Measurements from ENCODE around the gene S1PR5. TPM values are rescaled to one million over a fixed set of nuclear protein-coding genes. Genes with fewer than 3 reads are reported as not detected.

The S1PR5 gene
- total and polyA plus RNA-seq, 4 donors = 0.39 to 1.6 (median 1.1) TPM

GRCh38 chr19:10550336-10550735 lies 33.1 kb upstream of the S1PR5 start:
- no peak overlapping the region for H3K4me3 ChIP-seq (ENCODE audit: low read length in 2 of 2)
- no peaks in the 10 kb centered on the region for H3K36me3 ChIP-seq (ENCODE audit: control insufficient read depth in 1 of 2, insufficient read depth in 2 of 2, low read length in 1 of 2)
- H3K9me3 ChIP-seq (ENCODE audit: control insufficient read depth, low read length) = no peaks in the 10 kb centered on the region
- DNase-seq (no peak), ATAC-seq (ENCODE audit: low FRiP score) (no peak)
- no peaks in the 10 kb centered on the region for H3K27me3 ChIP-seq (ENCODE audit: control insufficient read depth in 1 of 2, insufficient read depth in 2 of 2, low read length in 1 of 2)
- no peak overlapping the region for H3K27ac ChIP-seq (ENCODE audit: low read depth in 1 of 2, low read length in 2 of 2)
- WGBS, 2 donors = 93 to 98% methylated on average over 5 to 6 of the region's 6 CpGs
- H3K4me1 ChIP-seq (ENCODE audit: control insufficient read depth in 1 of 2, insufficient read depth in 2 of 2, low read length in 2 of 2) = no peaks in the 10 kb centered on the region
- intact Hi-C loops (cut with DNase I) = no loop called here

- no peaks in the 10 kb centered on the region for H3K9me3 ChIP-seq (ENCODE audit: control insufficient read depth, low read length)
- WGBS, 2 donors = 86 to 87% methylated on average over 7 of the region's 7 CpGs
- DNase-seq = no peak
- H3K27ac ChIP-seq (ENCODE audit: low read depth in 1 of 2, low read length in 2 of 2) = no peak overlapping the region
- no peak for ATAC-seq (ENCODE audit: low FRiP score)
- intact Hi-C loops (cut with DNase I) = no loop called here
- H3K36me3 ChIP-seq (ENCODE audit: control insufficient read depth in 1 of 2, insufficient read depth in 2 of 2, low read length in 1 of 2) = no peaks in the 10 kb centered on the region
- H3K4me3 ChIP-seq (ENCODE audit: low read length in 2 of 2) = no peak overlapping the region
- H3K27me3 ChIP-seq (ENCODE audit: control insufficient read depth in 1 of 2, insufficient read depth in 2 of 2, low read length in 1 of 2) = no peaks in the 10 kb centered on the region
- H3K4me1 ChIP-seq (ENCODE audit: control insufficient read depth in 1 of 2, insufficient read depth in 2 of 2, low read length in 2 of 2) = no peaks in the 10 kb centered on the region
Observed at GRCh38 chr19:10549733-10550132, 32.5 kb upstream of the S1PR5 start.

- DNase-seq (no peak), ATAC-seq (ENCODE audit: low FRiP score) (no peak)
- intact Hi-C loops (cut with DNase I) = no loop called here
- Histone ChIP-seq H3K4me3 (ENCODE audit: low read length in 2 of 2) (no peak overlapping the region), H3K9me3 (ENCODE audit: control insufficient read depth, low read length) (no peaks in the 10 kb centered on the region), H3K27me3 (ENCODE audit: control insufficient read depth in 1 of 2, insufficient read depth in 2 of 2, low read length in 1 of 2) (no peaks in the 10 kb centered on the region), H3K4me1 (ENCODE audit: control insufficient read depth in 1 of 2, insufficient read depth in 2 of 2, low read length in 2 of 2) (no peaks in the 10 kb centered on the region), H3K36me3 (ENCODE audit: control insufficient read depth in 1 of 2, insufficient read depth in 2 of 2, low read length in 1 of 2) (no peaks in the 10 kb centered on the region), H3K27ac (ENCODE audit: low read depth in 1 of 2, low read length in 2 of 2) (no peak overlapping the region)
- WGBS, 2 donors = 95% methylated on average over 18 of the region's 18 CpGs
Observed at GRCh38 chr19:10548746-10549276, 31.6 kb upstream of the S1PR5 start.

GRCh38 chr19:10546817-10547216 lies 29.6 kb upstream of the S1PR5 start:
- no peaks in the 10 kb centered on the region for H3K9me3 ChIP-seq (ENCODE audit: control insufficient read depth, low read length)
- ATAC-seq (ENCODE audit: low FRiP score) = no peak
- no peaks in the 10 kb centered on the region for H3K4me1 ChIP-seq (ENCODE audit: control insufficient read depth in 1 of 2, insufficient read depth in 2 of 2, low read length in 2 of 2)

GRCh38 chr19:10544753-10545251 lies 27.6 kb upstream of the S1PR5 start:
- WGBS, 2 donors = 25 to 32% methylated on average over 23 of the region's 23 CpGs
- peak overlapping the region in 1 of 2 donors; percentile 85 for H3K4me3 ChIP-seq (ENCODE audit: low read length in 2 of 2)
- H3K36me3 ChIP-seq (ENCODE audit: control insufficient read depth in 1 of 2, insufficient read depth in 2 of 2, low read length in 1 of 2) = no peaks in the 10 kb centered on the region
- DNase-seq = no peak
- no peaks in the 10 kb centered on the region for H3K27me3 ChIP-seq (ENCODE audit: control insufficient read depth in 1 of 2, insufficient read depth in 2 of 2, low read length in 1 of 2)
- no peaks in the 10 kb centered on the region for H3K9me3 ChIP-seq (ENCODE audit: control insufficient read depth, low read length)
- ATAC-seq (ENCODE audit: low FRiP score) = no peak
- intact Hi-C loops (cut with DNase I) = no loop called here
- H3K4me1 ChIP-seq (ENCODE audit: control insufficient read depth in 1 of 2, insufficient read depth in 2 of 2, low read length in 2 of 2) = no peaks in the 10 kb centered on the region
- no peak overlapping the region for H3K27ac ChIP-seq (ENCODE audit: low read depth in 1 of 2, low read length in 2 of 2)

More at GRCh38 chr19:10546817-10547216, 29.6 kb upstream of the S1PR5 start:
- Histone ChIP-seq H3K27me3 (ENCODE audit: control insufficient read depth in 1 of 2, insufficient read depth in 2 of 2, low read length in 1 of 2) (no peaks in the 10 kb centered on the region), H3K4me3 (ENCODE audit: low read length in 2 of 2) (no peak overlapping the region), H3K36me3 (ENCODE audit: control insufficient read depth in 1 of 2, insufficient read depth in 2 of 2, low read length in 1 of 2) (no peaks in the 10 kb centered on the region), H3K27ac (ENCODE audit: low read depth in 1 of 2, low read length in 2 of 2) (no peak overlapping the region)
- 90 to 93% methylated on average over 17 of the region's 17 CpGs for WGBS, 2 donors
- no peak for DNase-seq
- intact Hi-C loops (cut with DNase I) = no loop called here

GRCh38 chr19:10544242-10544752 lies 27.1 kb upstream of the S1PR5 start:
- Histone ChIP-seq H3K27ac (ENCODE audit: low read depth in 1 of 2, low read length in 2 of 2) (no peak overlapping the region), H3K36me3 (ENCODE audit: control insufficient read depth in 1 of 2, insufficient read depth in 2 of 2, low read length in 1 of 2) (no peaks in the 10 kb centered on the region), H3K4me1 (ENCODE audit: control insufficient read depth in 1 of 2, insufficient read depth in 2 of 2, low read length in 2 of 2) (no peaks in the 10 kb centered on the region), H3K27me3 (ENCODE audit: control insufficient read depth in 1 of 2, insufficient read depth in 2 of 2, low read length in 1 of 2) (no peaks in the 10 kb centered on the region), H3K4me3 (ENCODE audit: low read length in 2 of 2) (peak overlapping the region; percentile 85 to 94), H3K9me3 (ENCODE audit: control insufficient read depth, low read length) (no peaks in the 10 kb centered on the region)
- ATAC-seq (ENCODE audit: low FRiP score) (no peak), DNase-seq (peak in 1 of 2 donors; percentile 75)
- 13 to 15% methylated on average over 22 of the region's 22 CpGs for WGBS, 2 donors
- intact Hi-C loops (cut with DNase I) = no loop called here

GRCh38 chr19:10543420-10544241 lies 26.4 kb upstream of the S1PR5 start, which contains the start of gene ATG4D:
Gene ATG4D, plus strand, starts transcription at chr19:10543904. Its CDS starts 187 bp downstream, at chr19:10544091.
- intact Hi-C loops (cut with DNase I) = no loop called here
- no peaks in the 10 kb centered on the region for H3K4me1 ChIP-seq (ENCODE audit: control insufficient read depth in 1 of 2, insufficient read depth in 2 of 2, low read length in 2 of 2)
- H3K36me3 ChIP-seq (ENCODE audit: control insufficient read depth in 1 of 2, insufficient read depth in 2 of 2, low read length in 1 of 2) = no peaks in the 10 kb centered on the region
- no peaks in the 10 kb centered on the region for H3K27me3 ChIP-seq (ENCODE audit: control insufficient read depth in 1 of 2, insufficient read depth in 2 of 2, low read length in 1 of 2)
- H3K9me3 ChIP-seq (ENCODE audit: control insufficient read depth, low read length) = no peaks in the 10 kb centered on the region
- peak; percentile 83 to 92 for DNase-seq
- peak within 1 kb of the TSS; percentile 85 to 94 for H3K4me3 ChIP-seq (ENCODE audit: low read length in 2 of 2)
- WGBS, 2 donors = 1% methylated on average over 61 to 79 of the region's 79 CpGs
- ATAC-seq (ENCODE audit: low FRiP score) = peak; percentile 90
- H3K27ac ChIP-seq (ENCODE audit: low read depth in 1 of 2, low read length in 2 of 2) = peak within 1 kb of the TSS in 1 of 2 donors; percentile 55

- intact Hi-C loops (cut with DNase I) = no loop called here
- H3K27ac ChIP-seq (ENCODE audit: low read depth in 1 of 2, low read length in 2 of 2) = no peak overlapping the region
Observed at GRCh38 chr19:10543059-10543419, 25.8 kb upstream of the S1PR5 start.

More at GRCh38 chr19:10543059-10543419, 25.8 kb upstream of the S1PR5 start:
- 48% methylated on average over 8 of the region's 8 CpGs for WGBS, 2 donors
- no peaks in the 10 kb centered on the region for H3K9me3 ChIP-seq (ENCODE audit: control insufficient read depth, low read length)
- no peak for DNase-seq
- no peaks in the 10 kb centered on the region for H3K36me3 ChIP-seq (ENCODE audit: control insufficient read depth in 1 of 2, insufficient read depth in 2 of 2, low read length in 1 of 2)
- no peaks in the 10 kb centered on the region for H3K27me3 ChIP-seq (ENCODE audit: control insufficient read depth in 1 of 2, insufficient read depth in 2 of 2, low read length in 1 of 2)
- no peak for ATAC-seq (ENCODE audit: low FRiP score)
- peak overlapping the region in 1 of 2 donors; percentile 94 for H3K4me3 ChIP-seq (ENCODE audit: low read length in 2 of 2)
- H3K4me1 ChIP-seq (ENCODE audit: control insufficient read depth in 1 of 2, insufficient read depth in 2 of 2, low read length in 2 of 2) = no peaks in the 10 kb centered on the region
